Smooth muscle cell (in vitro differentiated cells): Measurements from ENCODE around the gene PRIM1. TPM values are rescaled to one million over a fixed set of nuclear protein-coding genes. Genes with fewer than 3 reads are reported as not detected.

ENCODE experiments used
- DNase-seq: peaks from one replicate; lab custom pipeline; 2025; ENCODE audit not compliant: unreplicated experiment; lab: John Stamatoyannopoulos, UW
- H2AFZ ChIP-seq: fragments of 200-600 bp; sonication (generic); 2 replicates; pipeline ENCODE4 v1.6.0; 2016; ENCODE audit warnings: antibody characterized with exemption, low read depth, mild to moderate bottlenecking
- H3F3A ChIP-seq: fragments of 200-600 bp; sonication (generic); 2 replicates; pipeline ENCODE4 v1.6.0; 2017; ENCODE audit warnings: antibody characterized with exemption, low read depth
- H3K27ac ChIP-seq: fragments of 200-600 bp; sonication (generic); 2 replicates; pipeline ENCODE4 v1.5.1; 2016; ENCODE audit warnings: low read depth, mild to moderate bottlenecking
- H3K27me3 ChIP-seq: fragments of 200-600 bp; sonication (generic); 2 replicates; pipeline ENCODE4 v1.6.1; 2016; ENCODE audit warnings: low read depth, mild to moderate bottlenecking
- H3K36me3 ChIP-seq: fragments of 200-600 bp; sonication (generic); 2 replicates; pipeline ENCODE4 v1.5.1; 2016; ENCODE audit warnings: low read depth
- H3K4me1 ChIP-seq: fragments of 200-600 bp; sonication (generic); 2 replicates; pipeline ENCODE4 v1.5.1; 2016; ENCODE audit warnings: low read depth
- H3K4me2 ChIP-seq: fragments of 200-600 bp; sonication (generic); 2 replicates; pipeline ENCODE4 v1.6.0; 2016; ENCODE audit warnings: mild to moderate bottlenecking
- H3K4me3 ChIP-seq: fragments of 200-600 bp; sonication (generic); 2 replicates; pipeline ENCODE4 v1.5.1; 2016; ENCODE audit warnings: mild to moderate bottlenecking
- H3K79me2 ChIP-seq: fragments of 200-600 bp; sonication (generic); 2 replicates; pipeline ENCODE4 v1.6.0; 2016; ENCODE audit warnings: low read depth, mild to moderate bottlenecking
- H3K9ac ChIP-seq: fragments of 200-600 bp; sonication (generic); 2 replicates; pipeline ENCODE4 v1.6.0; 2016; ENCODE audit warnings: low read depth
- H3K9me3 ChIP-seq: fragments of 200-600 bp; sonication (generic); replicated peaks from 2 replicates; pipeline ENCODE4 v1.5.1; 2016; ENCODE audit warnings: low read depth
- H4K20me1 ChIP-seq: fragments of 200-600 bp; sonication (generic); 2 replicates; pipeline ENCODE4 v1.6.0; 2016; ENCODE audit warnings: low read depth
- WGBS: methylation state at CpG from one replicate; pipeline ENCODE4 v1.1.7; 2016; ENCODE audit warnings: low lambda C conversion rate; 5-methylcytosine and 5-hydroxymethylcytosine counted together
- polyA plus RNA-seq: library from polyadenylated mRNA; unstranded; fragments of >200 nt; fragmentation: Nextera tagmentation; extraction: Ambion mirVana; gene quantifications from 2 replicates; pipeline ENCODE4 v1.2.1, GENCODE V29; 2016
- total RNA-seq: library from RNA; depleted of rRNA; stranded (reverse); fragments of >200 nt; gene quantifications from 2 replicates; pipeline ENCODE4 v1.2.3, GENCODE V29; 2014
- TF ChIP-seq, protein P1 (sequence below): fragments of 200-600 bp; sonication (generic); IDR thresholded peaks from 2 replicates; pipeline ENCODE4 v1.5.1; 2017; ENCODE audit warnings: borderline replicate concordance, mild to moderate bottlenecking, antibody characterized with exemption; ENCODE audit not compliant: insufficient read depth, poor library complexity, severe bottlenecking

Gene PRIM1
- total and polyA plus RNA-seq, 2 experiments from 2014 or later = 7.0 to 12.7 TPM

DNA sequence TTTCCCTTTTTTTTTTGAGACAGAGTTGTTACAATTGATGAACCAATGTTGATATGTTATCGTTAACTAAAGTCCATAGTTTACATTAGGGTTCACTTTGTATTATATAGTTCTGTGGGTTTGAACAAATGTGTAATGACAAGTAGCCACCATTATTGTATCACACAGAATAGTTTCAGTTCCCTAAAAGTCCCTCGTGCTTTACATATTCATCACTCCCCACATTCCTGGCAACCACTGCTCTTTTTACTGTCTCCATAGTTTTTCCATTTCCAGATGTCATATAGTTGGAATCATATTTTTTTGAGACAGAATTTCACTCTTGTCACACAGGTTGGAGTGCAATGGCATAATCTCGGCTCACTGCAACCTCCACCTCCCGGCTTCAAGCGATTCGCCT is 23.5 kb upstream of the PRIM1 start:
- TF ChIP-seq, protein P1, sequence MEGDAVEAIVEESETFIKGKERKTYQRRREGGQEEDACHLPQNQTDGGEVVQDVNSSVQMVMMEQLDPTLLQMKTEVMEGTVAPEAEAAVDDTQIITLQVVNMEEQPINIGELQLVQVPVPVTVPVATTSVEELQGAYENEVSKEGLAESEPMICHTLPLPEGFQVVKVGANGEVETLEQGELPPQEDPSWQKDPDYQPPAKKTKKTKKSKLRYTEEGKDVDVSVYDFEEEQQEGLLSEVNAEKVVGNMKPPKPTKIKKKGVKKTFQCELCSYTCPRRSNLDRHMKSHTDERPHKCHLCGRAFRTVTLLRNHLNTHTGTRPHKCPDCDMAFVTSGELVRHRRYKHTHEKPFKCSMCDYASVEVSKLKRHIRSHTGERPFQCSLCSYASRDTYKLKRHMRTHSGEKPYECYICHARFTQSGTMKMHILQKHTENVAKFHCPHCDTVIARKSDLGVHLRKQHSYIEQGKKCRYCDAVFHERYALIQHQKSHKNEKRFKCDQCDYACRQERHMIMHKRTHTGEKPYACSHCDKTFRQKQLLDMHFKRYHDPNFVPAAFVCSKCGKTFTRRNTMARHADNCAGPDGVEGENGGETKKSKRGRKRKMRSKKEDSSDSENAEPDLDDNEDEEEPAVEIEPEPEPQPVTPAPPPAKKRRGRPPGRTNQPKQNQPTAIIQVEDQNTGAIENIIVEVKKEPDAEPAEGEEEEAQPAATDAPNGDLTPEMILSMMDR = no peak
- Histone ChIP-seq H3K36me3 (peaks cover 8% of the 10 kb centered on the region), H4K20me1 (no peaks in the 10 kb centered on the region), H3K27ac (no peak overlapping the region), H3K79me2 (no peaks in the 10 kb centered on the region), H3F3A (no peaks in the 10 kb centered on the region), H3K27me3 (no peaks in the 10 kb centered on the region), H2AFZ (no peak overlapping the region), H3K4me2 (no peak overlapping the region), H3K9ac (no peak overlapping the region), H3K4me3 (no peak overlapping the region), H3K9me3 (no peaks in the 10 kb centered on the region), H3K4me1 (no peaks in the 10 kb centered on the region)
- no peak for DNase-seq
- WGBS = 90% methylated on average over 6 of the region's 6 CpGs

DNA sequence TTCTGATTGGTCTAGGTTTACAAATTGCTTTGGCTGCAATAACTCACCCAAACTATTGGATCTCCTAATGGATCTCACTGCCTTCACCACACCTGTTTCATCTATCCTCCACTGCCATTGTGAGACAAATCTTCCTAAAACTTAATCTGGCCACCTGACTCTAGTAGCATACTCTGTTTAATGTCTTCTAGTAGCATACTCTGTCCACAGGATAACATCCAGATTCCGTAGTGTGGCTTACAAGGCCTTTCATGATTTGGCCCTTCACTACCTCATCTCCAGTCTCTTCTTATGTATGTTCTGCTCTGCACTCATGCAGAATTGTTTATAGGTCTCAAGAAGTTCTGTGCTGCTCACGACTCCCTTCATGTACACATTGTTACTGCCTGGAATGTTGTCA is 21.0 kb upstream of the PRIM1 start:
- 93% methylated on average over 2 of the region's 2 CpGs for WGBS
- no peak for DNase-seq

DNA sequence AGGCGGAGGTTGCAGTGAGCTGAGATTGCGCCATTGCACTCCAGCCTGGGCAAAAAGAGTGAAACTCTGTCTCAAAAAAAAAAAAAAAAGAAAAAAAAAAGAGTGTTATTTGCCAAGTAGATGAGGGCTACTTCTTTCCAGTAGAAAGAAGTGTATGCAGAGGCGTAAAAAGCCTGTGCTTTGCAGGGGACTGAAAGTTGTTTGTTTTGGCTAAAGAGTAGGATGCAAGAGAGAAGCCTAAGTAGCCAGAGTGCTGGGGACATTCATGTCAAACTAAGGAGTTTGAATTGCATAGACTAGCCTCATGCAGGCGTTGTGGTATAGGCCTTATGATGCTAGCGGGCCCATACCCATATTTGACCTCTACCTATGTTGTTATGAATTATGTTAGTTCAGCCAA is 20.5 kb upstream of the PRIM1 start:
- Histone ChIP-seq H3K27ac (no peak overlapping the region), H3K4me1 (no peaks in the 10 kb centered on the region), H3K4me2 (no peak overlapping the region), H2AFZ (no peak overlapping the region), H3K27me3 (no peaks in the 10 kb centered on the region), H3K9ac (no peak overlapping the region), H3K4me3 (no peak overlapping the region), H4K20me1 (no peaks in the 10 kb centered on the region), H3K36me3 (peaks cover 8% of the 10 kb centered on the region), H3K79me2 (no peaks in the 10 kb centered on the region), H3F3A (no peaks in the 10 kb centered on the region), H3K9me3 (no peaks in the 10 kb centered on the region)
- TF ChIP-seq, protein P1 = no peak
- WGBS = 94% methylated on average over 5 of the region's 5 CpGs
- DNase-seq = no peak

More for the DNA sequence above, 21.0 kb upstream of the PRIM1 start:
- Histone ChIP-seq H3K79me2 (no peaks in the 10 kb centered on the region), H3K27ac (no peak overlapping the region), H3K4me2 (no peak overlapping the region), H3K36me3 (peaks cover 8% of the 10 kb centered on the region), H2AFZ (no peak overlapping the region), H3K4me3 (no peak overlapping the region), H3K27me3 (no peaks in the 10 kb centered on the region), H3F3A (no peaks in the 10 kb centered on the region), H3K9ac (no peak overlapping the region), H3K4me1 (no peaks in the 10 kb centered on the region), H4K20me1 (no peaks in the 10 kb centered on the region), H3K9me3 (no peaks in the 10 kb centered on the region)
- TF ChIP-seq, protein P1 = no peak

DNA sequence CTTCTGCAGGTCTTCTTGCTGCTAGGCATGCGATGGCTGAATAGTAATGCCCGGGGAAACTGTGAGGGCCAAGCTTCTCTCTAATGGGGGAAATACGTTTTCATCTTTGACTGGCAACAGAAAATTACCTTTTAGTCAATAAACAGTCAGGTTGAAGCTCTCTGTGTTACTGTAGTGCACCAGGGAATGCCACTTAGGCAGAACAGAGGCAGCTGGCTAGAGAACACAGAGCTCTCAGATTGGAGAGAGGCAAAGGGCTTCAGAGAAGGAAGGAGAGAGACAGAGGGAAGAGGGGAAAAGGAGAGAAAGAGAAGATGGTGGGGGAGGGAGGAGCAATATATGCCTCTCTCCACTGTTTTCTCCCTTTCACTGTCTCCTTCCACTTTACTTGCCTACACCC is 17.7 kb upstream of the PRIM1 start:
- H3K4me2 ChIP-seq = no peak overlapping the region
- WGBS = 91% methylated on average over 3 of the region's 3 CpGs
- no peaks in the 10 kb centered on the region for H3K9me3 ChIP-seq
- TF ChIP-seq, protein P1 = no peak
- H3K4me1 ChIP-seq = peaks cover 11% of the 10 kb centered on the region
- no peaks in the 10 kb centered on the region for H3K79me2 ChIP-seq
- H4K20me1 ChIP-seq = no peaks in the 10 kb centered on the region
- no peak overlapping the region for H3K27ac ChIP-seq
- no peaks in the 10 kb centered on the region for H3K36me3 ChIP-seq
- no peak overlapping the region for H3K4me3 ChIP-seq
- H3K27me3 ChIP-seq = no peaks in the 10 kb centered on the region
- no peak overlapping the region for H3K9ac ChIP-seq
- H3F3A ChIP-seq = no peaks in the 10 kb centered on the region
- peak overlapping the region; percentile 27 for H2AFZ ChIP-seq
- DNase-seq = no peak
